Loucy (cell line): Measurements from ENCODE around the gene PRSS2.
A peak's percentile ranks its signal among the peaks of the same experiment; 100 is the strongest.

ENCODE experiments used
- H2AFZ ChIP-seq: fragments of 200-600 bp; sonication (generic); 2 replicates; pipeline ENCODE4 v1.6.0; 2016; ENCODE audit warnings: antibody characterized with exemption, mild to moderate bottlenecking, low read length, moderate library complexity
- H3F3A ChIP-seq: fragments of 200-600 bp; 2 replicates; pipeline ENCODE4 v1.6.0; 2016; ENCODE audit warnings: antibody characterized with exemption, low read depth, mild to moderate bottlenecking
- H3K27me3 ChIP-seq: fragments of 200-600 bp; sonication (generic); 2 replicates; pipeline ENCODE4 v1.6.1; 2014; ENCODE audit warnings: low read length, mild to moderate bottlenecking; ENCODE audit not compliant: insufficient read depth, poor library complexity, severe bottlenecking
- H3K36me3 ChIP-seq: fragments of 200-600 bp; sonication (generic); 2 replicates; pipeline ENCODE4 v1.6.1; 2016; ENCODE audit warnings: low read length; ENCODE audit not compliant: insufficient read depth
- H3K4me1 ChIP-seq: fragments of 200-600 bp; sonication (generic); 2 replicates; pipeline ENCODE4 v1.5.1; 2014; ENCODE audit warnings: low read length, mild to moderate bottlenecking; ENCODE audit not compliant: insufficient read depth, poor library complexity, severe bottlenecking
- H3K4me2 ChIP-seq: fragments of 200-600 bp; sonication (generic); 2 replicates; pipeline ENCODE4 v1.6.0; 2014; ENCODE audit warnings: antibody characterized with exemption, low read length, low read depth, mild to moderate bottlenecking; ENCODE audit not compliant: poor library complexity, severe bottlenecking
- H3K4me3 ChIP-seq: fragments of 200-600 bp; sonication (generic); 2 replicates; pipeline ENCODE4 v1.5.1; 2014; ENCODE audit warnings: low read length, mild to moderate bottlenecking, mixed read lengths; ENCODE audit not compliant: poor library complexity, severe bottlenecking
- H3K79me2 ChIP-seq: fragments of 200-600 bp; sonication (generic); 2 replicates; pipeline ENCODE4 v1.6.1; 2014; ENCODE audit warnings: low read length; ENCODE audit not compliant: insufficient read depth
- H3K9ac ChIP-seq: fragments of 200-600 bp; sonication (generic); 2 replicates; pipeline ENCODE4 v1.6.0; 2014; ENCODE audit warnings: mild to moderate bottlenecking, low read depth, low read length, moderate library complexity; ENCODE audit not compliant: poor library complexity, severe bottlenecking
- H3K9me2 ChIP-seq: fragments of 200-600 bp; sonication (generic); replicated peaks from 2 replicates; pipeline ENCODE4 v1.6.1; 2016; ENCODE audit warnings: low read depth, low read length, mixed read lengths
- H3K9me3 ChIP-seq: fragments of 200-600 bp; sonication (generic); 2 replicates; pipeline ENCODE4 v1.6.1; 2014; ENCODE audit warnings: mild to moderate bottlenecking, antibody characterized with exemption, low read length, low read depth; ENCODE audit not compliant: insufficient read depth
- H4K20me1 ChIP-seq: fragments of 200-600 bp; sonication (generic); 2 replicates; pipeline ENCODE4 v1.6.0; 2014; ENCODE audit warnings: antibody characterized with exemption, low read length, mild to moderate bottlenecking; ENCODE audit not compliant: insufficient read depth, poor library complexity, severe bottlenecking
- EZH2phosphoT487 ChIP-seq: fragments of 200-600 bp; IDR thresholded peaks from 2 replicates; pipeline ENCODE4 v1.6.1; 2018; ENCODE audit warnings: antibody characterized with exemption, mild to moderate bottlenecking, moderate library complexity, borderline replicate concordance
- TF ChIP-seq, protein P1 (sequence below): fragments of 200-600 bp; sonication (generic); conservative IDR thresholded peaks from 2 replicates; pipeline ENCODE4 v1.5.1; 2014; ENCODE audit warnings: mild to moderate bottlenecking, antibody characterized with exemption, low read length

The PRSS2 gene

DNA sequence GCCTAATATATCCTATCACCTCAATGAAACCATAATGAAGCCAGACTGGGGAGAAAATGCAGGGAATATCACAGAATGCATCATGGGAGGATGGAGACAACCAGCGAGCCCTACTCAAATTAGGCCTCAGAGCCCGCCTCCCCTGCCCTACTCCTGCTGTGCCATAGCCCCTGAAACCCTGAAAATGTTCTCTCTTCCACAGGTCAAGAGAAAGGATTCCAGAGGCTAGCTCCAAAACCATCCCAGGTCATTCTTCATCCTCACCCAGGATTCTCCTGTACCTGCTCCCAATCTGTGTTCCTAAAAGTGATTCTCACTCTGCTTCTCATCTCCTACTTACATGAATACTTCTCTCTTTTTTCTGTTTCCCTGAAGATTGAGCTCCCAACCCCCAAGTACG, 31.5 kb downstream of the PRSS2 start:
- peaks cover 46% of the 10 kb centered on the region for H3F3A ChIP-seq
- H3K4me1 ChIP-seq: peaks cover 80% of the 10 kb centered on the region
- H2AFZ ChIP-seq: no peak overlapping the region
- no peaks in the 10 kb centered on the region for H3K9me2 ChIP-seq
- H3K36me3 ChIP-seq: peaks cover 64% of the 10 kb centered on the region
- H3K79me2 ChIP-seq: peaks cover 94% of the 10 kb centered on the region
- H4K20me1 ChIP-seq: peaks cover under 1% of the 10 kb centered on the region
- peak overlapping the region; percentile 100 for H3K9ac ChIP-seq
- H3K4me3 ChIP-seq: peak overlapping the region; percentile 93
- H3K9me3 ChIP-seq: no peaks in the 10 kb centered on the region
- TF ChIP-seq, protein P1, sequence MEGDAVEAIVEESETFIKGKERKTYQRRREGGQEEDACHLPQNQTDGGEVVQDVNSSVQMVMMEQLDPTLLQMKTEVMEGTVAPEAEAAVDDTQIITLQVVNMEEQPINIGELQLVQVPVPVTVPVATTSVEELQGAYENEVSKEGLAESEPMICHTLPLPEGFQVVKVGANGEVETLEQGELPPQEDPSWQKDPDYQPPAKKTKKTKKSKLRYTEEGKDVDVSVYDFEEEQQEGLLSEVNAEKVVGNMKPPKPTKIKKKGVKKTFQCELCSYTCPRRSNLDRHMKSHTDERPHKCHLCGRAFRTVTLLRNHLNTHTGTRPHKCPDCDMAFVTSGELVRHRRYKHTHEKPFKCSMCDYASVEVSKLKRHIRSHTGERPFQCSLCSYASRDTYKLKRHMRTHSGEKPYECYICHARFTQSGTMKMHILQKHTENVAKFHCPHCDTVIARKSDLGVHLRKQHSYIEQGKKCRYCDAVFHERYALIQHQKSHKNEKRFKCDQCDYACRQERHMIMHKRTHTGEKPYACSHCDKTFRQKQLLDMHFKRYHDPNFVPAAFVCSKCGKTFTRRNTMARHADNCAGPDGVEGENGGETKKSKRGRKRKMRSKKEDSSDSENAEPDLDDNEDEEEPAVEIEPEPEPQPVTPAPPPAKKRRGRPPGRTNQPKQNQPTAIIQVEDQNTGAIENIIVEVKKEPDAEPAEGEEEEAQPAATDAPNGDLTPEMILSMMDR: no peak
- no peak for TF ChIP-seq EZH2phosphoT487
- H3K4me2 ChIP-seq: peak overlapping the region; percentile 100
- H3K27me3 ChIP-seq: peaks cover 23% of the 10 kb centered on the region

DNA sequence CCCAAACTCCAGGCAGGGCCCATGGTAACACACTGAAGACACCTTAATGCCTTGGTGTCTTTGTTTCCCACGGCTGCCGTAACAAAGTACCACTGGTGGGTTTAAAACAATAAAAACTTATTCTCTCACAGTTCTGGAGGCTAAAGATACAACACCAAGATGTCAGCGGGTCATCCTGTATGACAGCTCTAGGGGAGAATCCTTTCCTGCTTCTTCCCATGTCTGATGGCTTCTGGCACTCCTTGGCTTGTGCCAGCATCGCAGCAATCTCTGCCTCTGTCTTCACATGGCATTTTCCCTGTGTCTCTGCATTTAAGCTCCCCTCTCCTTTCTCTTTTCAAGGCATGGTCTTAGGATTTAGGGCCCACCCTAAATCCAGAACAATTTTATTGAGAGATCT, 33.1 kb downstream of the PRSS2 start:
- H3K9me2 ChIP-seq: no peaks in the 10 kb centered on the region
- H3K36me3 ChIP-seq: peaks cover 48% of the 10 kb centered on the region
- no peak overlapping the region for H2AFZ ChIP-seq
- H3K79me2 ChIP-seq: peaks cover 83% of the 10 kb centered on the region
- no peaks in the 10 kb centered on the region for H3K9me3 ChIP-seq
- peaks cover 7% of the 10 kb centered on the region for H3K27me3 ChIP-seq
- peak overlapping the region; percentile 100 for H3K4me2 ChIP-seq
- no peaks in the 10 kb centered on the region for H4K20me1 ChIP-seq
- H3F3A ChIP-seq: peaks cover 57% of the 10 kb centered on the region
- peaks cover 94% of the 10 kb centered on the region for H3K4me1 ChIP-seq
- H3K9ac ChIP-seq: peak overlapping the region; percentile 100
- TF ChIP-seq EZH2phosphoT487: no peak
- TF ChIP-seq, protein P1: no peak
- H3K4me3 ChIP-seq: peak overlapping the region; percentile 93

DNA sequence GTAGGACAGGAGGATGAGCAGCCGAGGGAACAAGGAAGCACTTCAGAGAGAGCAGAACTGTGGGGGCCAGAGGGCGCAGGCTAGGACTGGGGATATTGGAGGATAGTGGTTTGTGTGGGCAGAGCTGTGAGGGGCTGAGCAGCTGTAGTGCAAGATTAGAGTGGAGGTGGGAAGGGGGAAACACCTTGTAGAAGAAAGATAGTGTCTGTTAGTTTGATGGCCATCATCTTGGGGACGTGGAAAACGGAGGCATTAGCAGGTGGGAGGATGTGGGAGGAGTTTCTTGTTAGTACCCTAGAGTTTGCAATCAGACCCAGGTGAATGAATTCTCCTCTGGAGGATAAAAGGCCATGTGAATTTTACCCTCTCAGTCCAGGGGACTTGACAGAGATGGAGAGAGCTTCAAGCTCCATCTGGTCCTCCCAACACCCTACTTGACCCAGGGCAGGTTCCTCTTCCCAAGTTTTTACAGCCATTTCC, 34.0 kb downstream of the PRSS2 start:
- H3K4me2 ChIP-seq: peak overlapping the region; percentile 100
- H4K20me1 ChIP-seq: no peaks in the 10 kb centered on the region
- TF ChIP-seq, protein P1: no peak
- TF ChIP-seq EZH2phosphoT487: no peak
- H3K4me3 ChIP-seq: peak overlapping the region; percentile 93
- no peak overlapping the region for H2AFZ ChIP-seq
- H3K27me3 ChIP-seq: no peaks in the 10 kb centered on the region
- no peaks in the 10 kb centered on the region for H3K9me3 ChIP-seq
- H3K9me2 ChIP-seq: no peaks in the 10 kb centered on the region
- H3F3A ChIP-seq: peaks cover 59% of the 10 kb centered on the region
- peak overlapping the region; percentile 100 for H3K9ac ChIP-seq
- H3K4me1 ChIP-seq: peaks cover 93% of the 10 kb centered on the region
- H3K79me2 ChIP-seq: peaks cover 75% of the 10 kb centered on the region
- H3K36me3 ChIP-seq: peaks cover 39% of the 10 kb centered on the region
